GM21576 (cell line): ENCODE data around the gene STK17B.

Source experiments
- ATAC-seq: cut with Tn5 transposase; IDR thresholded peaks from one replicate; pipeline ENCODE4 v1.9.1; 2021; ENCODE audit warnings: mild to moderate bottlenecking, moderate library complexity; ENCODE audit not compliant: unreplicated experiment

STK17B gene

DNA sequence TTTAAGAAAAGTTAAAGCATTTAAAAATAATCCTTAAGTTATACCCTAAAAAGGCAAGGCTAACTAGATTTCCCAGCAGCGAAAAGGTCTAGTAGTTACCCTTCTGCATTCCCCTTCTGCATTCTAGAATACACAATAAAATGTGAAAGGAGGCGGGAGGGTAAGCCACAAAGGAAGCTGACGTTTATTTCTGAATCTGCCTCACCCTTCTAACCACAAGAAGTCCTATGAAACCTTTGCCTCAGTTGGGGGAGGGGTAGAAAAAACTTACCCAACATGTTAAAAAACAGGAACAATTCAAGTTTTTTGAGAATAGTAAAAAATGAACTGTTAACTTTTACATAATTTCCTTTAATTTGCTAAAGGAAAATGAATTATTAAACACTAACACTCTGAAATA is 11.3 kb downstream of the STK17B start:
- peak; percentile 78 for ATAC-seq

DNA sequence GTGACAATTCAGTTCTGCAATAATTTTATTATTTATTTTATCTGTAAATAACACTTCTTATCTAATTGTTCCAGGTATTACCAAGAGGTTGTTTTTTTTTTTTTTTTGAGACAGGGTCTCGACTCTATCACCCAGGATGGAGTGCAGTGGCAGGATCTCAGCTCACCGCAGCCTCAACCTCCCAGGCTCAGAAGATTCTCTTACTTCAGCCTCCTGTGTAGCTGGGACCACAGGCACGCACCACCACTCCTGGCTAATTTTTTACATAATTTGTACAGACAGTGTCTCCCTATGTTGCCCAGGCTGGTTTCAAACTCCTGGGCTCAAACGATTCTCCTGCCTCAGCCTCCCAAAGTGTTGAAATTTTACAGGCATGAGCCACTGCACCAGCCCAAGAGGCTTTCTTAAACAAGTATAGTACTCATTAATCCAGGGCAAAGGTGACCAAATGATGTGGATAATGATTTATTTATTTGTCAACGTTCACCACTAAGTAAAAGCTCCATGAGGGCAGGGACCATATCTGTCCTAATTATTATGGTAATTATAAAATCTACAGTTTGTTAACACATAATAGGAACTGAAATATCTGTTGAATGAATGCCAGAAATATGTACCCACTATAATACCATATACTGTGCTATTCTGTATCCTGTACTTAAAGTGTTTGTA is 12.0 kb downstream of the STK17B start:
- no peak for ATAC-seq

DNA sequence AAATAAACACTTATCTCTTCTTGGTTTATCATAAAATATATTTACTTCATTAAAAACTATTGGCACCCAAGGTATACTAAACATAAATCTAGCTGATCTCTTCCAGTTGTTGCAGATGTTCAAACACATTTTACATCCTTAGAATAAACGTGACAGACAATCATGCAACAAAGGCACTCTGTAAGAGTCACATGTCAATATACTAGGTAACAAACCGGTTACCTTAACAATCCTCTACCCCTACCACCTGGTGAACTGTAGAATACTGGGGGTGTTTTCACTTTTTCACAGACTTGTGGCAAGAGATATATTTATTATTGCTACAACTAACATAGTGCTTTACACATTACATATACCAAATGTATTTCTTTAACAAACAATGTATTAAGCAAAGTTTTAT is 15.8 kb downstream of the STK17B start:
- ATAC-seq, result no peak

DNA sequence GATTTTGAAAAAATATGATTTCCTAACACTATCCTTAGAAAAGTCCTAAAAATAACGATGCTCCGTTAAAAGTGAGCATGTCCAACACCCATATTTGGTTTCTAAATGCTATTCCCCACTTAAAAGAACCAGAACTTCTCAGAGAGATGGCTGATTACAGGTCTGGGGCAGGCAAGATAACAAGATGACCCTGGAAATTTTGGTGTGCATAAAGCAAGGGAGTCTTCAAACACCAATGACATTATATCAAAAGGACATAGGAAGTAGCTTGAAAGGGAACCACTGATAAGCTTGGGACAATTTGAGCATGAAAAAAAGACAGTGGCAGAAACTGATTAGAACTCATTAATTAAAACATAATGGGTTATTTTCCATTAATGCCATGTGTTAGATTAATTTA is 17.9 kb downstream of the STK17B start:
- no peak for ATAC-seq

DNA sequence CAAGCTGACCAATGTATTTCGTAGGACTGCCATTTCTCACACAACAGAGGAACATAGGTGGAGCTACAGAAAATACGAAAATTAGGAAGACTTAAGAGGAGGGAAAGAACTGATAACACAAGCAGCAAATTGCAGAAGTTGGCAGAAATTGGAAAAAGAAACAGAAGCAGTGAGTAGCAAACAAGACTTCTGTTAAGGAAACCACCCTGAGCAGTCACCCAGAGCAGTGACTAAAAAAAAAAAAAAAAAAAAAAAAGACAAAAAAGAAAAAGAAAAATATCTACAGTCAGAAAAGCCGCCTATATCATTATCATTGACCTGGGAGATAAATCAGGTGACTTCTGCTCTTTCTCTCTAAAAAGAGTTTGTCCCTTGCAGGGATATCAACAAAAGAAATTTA is 21.4 kb downstream of the STK17B start:
- peak; percentile 58 for ATAC-seq

DNA sequence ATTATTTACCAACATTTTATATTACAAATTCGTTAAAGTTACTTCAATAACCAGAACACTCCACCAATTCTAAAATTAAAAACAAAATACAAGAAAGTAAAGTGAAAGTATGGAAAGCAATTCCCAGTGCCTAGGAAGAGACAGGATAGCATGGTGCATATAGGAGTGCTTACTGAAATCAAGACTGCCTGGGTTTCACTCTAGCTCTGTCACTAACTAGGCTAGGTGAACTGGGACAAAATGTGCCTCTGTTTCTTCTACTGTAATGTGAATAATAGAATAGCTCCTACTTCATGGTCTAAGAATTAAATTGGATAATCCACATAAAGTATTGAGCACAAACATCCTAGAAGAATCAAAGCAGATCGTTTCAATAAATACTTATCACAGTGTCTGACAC is 22.6 kb downstream of the STK17B start:
- no peak for ATAC-seq

DNA sequence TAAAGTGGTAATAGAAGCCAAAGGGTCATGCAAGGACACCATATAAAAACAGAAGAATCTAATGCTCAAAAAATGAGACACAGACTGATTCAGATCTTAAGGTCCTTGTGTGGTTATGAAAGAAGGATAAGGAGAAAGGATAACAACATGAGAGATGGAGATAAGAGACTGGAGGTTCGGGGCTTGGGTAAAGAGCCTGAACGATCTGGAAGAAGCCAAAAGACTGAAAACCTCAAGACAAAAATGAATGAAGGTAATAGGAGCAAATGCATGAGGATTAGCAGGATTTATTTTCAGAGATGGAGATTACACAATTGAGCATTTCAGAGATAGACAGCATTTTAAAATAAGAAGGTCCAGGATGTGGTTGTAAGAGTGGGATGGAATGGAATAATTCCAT is 26.1 kb downstream of the STK17B start:
- ATAC-seq, result no peak

DNA sequence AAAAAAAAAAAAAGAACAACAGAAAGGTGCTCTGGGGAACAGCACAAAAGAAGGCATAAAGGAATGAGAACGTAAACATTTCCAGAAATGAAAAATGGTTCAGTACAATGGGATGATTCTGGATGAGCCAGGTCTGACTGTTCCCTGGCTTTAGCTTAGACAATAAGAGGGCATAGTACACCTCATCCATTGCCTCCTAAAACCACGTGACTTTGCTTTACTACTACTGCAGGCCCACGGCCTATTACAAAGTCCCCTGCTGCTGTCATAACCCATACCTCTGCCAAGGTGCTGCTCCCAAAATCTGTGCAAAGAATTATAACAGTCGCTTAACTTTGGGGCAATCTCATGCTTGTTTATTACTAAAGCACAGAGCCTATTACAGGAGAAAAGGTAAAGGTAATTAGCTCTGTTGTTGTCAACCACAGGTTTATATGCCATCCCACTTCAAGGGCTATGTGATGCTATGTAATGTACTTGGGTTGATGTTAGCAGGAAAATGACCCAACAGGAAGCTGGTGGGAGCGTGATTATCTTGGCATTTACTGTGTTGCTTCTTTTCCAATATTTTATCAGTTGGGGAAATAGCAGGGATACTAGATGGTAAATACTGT is 26.8 kb downstream of the STK17B start:
- ATAC-seq, result no peak

DNA sequence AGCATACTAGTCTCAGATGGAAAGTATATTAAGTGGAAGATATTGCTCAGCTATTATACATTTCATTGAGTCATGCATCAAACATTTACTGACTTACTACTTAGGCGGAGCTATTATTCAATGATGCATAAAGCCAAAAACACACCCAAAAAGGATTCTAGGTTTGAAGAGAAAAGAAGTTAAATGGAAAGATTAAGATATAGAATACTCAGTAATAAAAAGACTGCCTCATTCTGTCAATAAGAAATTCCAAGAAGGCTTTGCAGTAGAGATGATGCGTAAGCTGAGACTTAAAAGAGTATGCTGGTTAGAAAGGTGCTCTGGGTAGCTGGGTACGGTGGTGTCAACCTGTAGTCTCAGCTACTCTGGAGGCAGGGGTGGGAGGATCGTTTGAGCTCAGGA is 27.6 kb downstream of the STK17B start:
- no peak for ATAC-seq

DNA sequence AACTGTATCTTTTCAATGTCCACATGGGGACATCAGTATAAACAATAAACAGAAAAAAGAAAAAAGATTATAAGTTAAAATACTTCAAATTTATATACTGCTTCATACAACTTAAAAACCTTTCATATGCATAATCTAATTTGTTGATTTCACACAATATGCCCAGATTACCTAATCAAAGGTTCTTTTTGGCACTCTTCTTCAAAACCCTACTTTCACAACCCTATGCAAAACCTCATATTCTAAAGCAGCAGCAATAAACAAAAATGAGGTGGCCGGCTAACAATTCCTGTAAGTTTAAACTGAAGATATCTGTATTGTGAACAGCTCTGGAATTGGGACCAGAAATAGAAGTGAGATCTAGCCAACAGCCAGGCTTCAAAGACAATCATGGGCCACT is 28.6 kb downstream of the STK17B start:
- no peak for ATAC-seq

DNA sequence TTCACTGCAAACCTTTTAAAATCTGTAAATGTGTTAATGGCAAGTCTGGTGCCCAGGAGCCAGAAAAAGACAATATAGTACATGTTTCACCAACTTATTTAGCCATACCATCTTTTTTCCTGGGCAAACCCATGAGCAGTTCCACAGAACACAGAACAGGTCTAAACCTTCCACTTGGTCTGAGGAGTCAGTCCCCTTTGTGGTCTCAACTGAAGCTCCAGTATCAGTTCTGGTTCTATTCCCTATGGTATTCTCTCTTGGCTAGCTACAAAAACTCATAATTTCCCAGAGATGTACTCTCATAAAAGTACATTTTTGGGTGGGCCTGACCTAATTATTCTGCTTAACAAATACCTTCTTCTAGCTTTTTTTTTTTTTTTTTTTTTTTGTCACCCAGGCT is 31.2 kb downstream of the STK17B start:
- no peak for ATAC-seq

DNA sequence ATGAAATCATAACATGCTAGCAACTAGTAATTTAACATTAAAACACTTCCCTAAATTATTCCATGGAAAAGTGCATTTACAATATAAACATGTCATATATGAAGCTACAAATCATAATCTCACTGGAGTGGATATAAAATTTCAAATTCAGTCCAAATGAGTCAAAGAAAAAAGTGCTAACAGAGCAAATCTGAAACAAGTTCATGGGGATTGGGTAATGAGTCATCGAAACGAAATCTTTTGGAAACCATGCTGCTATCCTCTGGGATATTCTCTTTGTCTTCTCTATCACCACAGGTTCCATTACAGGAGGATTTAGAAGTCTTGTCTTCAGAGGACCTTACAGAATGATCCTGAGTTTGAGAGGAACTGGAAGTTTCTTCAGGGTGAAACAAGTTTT is 34.1 kb downstream of the STK17B start:
- no peak for ATAC-seq

DNA sequence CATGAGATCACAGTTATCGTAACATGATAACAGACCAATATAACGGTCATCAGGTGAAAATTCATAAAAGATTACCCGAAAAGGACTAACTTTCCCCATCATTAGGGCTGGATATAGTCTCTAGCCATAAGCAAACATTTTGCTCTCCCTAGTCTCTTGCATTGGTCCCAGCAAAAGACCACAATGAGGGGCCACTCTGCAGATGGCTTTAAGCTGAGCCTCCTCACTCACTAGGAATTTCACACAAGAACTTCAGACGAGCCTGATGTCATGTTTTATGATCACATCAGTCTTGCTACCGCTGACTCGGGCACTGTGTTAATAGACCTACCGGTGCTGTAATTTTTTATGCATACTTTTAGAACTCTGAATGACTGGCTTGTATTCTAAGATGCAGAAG is 35.2 kb downstream of the STK17B start:
- no peak for ATAC-seq

DNA sequence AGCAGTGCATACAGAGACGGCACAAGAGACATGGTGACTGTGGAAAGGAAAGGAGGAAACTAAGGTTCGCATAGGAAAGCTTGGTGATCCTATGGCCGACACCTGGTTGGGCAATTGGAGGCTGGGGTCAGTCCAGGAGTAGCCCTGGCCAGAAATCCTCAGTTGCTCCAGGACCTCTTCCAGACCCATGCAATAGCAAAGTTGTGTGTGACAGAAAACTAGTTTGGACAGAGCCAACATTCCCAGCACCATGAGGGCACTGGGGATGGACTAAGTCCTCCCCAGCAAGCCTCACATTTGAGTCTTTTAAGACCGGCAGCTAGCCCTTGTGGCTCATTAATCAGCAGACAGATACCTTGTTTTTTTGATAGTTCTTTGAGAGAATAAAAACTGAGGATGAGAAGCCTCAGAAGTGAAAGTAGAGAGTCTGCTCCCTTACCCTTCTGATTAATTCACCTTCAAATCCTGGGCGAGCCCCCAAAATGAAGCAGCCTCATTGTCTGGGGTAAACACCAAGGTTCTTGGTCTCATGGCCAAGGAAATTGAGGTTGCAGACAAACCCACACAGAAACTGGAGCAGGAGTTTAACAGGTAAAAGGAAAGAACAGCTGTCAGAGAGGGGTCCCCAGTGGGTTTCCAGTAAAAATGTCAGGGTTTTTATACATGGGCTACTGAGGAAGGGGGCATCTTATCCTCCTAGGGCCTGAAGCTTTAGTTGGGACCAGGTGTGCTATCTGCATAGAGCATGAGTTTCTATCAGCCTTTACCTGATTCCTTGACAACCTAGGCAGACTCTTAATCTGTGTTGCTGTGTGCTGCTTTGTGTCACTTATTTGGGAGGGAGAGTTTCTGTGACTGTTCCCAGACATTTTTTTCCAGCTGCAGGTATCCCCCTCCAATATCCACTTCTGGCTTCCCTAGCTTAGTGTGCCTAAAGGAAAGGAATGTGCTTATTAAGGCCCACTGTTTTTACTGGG is 39.1 kb downstream of the STK17B start:
- peak; percentile 35 for ATAC-seq

DNA sequence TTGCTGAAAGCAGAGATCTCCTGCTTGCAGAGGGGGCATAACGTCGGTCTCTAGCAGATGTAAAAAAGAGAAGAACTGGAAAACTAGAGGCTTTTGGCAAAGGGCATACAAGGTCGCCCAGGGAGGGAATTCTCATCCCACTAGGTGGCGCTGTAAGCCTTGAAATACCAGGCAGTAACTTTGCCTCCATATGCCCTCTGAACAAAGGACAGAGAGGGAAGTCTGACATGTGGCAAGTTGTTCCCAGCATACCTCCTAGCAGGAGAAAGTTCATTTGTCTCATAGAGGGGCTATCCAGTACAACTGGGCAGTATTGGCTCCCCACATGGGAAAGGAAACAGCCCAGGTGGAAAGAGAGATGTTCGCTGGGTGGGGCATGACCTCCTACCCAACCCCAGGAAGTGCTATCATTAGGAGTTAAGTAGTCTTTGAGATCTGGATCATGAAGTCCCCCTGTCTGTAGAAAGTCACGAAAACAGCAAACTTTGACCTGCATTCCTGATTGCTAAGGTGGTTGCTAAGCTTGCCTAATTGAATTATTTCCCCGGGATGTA is 39.9 kb downstream of the STK17B start:
- ATAC-seq, result no peak

DNA sequence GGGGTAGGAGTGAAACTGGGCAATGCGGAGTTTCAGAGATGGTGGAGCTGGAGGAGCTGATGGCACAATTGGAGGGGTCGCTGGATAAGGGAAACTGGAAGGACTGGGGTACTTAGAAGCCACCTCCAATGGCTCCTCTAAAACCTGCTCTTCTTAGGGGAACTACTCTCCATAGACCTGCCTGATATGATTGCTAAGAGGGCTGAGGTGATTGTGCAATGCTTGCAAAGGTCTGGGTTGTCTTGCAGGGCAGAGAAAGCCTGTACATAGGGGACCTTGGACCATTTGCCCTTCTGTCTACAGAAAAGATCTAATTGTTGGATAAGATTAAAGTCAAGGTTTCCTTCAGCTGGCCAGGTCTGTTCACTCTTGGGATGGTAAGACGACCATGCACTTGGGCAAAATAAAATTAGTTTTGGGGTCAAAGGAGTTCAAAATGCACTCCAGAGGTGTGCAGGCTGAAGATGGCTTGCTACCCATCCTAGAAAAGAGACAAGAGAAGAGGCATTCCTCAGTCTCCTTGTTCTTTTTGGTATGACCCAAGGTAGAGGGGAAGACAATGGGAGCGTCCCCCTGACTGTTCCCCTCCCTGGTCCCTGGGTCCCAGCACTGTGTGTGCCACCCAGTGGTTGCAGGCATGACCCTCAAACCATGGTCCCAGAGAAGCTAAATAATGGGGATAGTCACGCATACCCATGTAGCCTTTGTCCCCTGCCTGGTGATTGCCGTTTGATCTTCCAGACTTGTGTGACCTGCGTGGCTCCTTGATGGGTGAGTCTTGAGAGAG is 41.1 kb downstream of the STK17B start:
- no peak for ATAC-seq

DNA sequence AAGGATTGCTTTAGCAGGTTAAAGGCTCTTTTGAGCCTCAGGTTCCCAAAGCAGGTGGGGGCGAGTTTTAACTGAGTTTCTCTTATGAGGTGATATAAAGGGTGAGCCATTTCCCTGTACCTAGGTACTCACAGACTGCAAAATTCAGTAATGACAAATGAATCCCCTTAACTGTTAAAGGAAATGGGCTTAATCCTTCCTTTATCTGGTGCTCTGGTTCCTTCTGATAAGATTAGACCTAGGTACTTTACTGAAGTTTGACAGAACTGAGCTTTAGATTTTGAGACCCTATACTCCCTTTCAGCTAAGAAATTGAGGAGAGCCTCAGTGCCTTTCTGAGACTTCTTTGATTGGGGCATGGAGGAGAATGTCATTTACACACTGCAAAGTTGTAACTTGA is 42.6 kb downstream of the STK17B start:
- no peak for ATAC-seq

DNA sequence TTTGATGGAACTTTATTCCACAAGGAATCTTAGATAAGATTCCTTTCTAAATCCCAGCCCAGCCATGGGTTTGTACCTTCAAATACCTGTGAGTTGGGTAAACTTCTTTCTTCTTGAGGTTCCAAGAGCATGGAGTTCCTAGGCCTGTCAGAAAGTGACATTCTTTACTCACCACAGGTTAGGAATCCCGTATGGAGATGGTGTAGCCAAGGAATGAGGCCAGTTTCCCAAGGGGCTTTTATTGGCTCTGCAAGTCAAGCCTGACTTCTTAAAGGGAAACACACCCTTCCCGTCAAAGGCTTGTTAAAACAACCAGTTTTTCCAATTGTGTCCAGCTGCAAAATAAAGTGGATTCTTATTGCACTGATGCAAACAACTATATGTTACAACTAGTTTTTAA is 45.8 kb downstream of the STK17B start:
- ATAC-seq, result no peak

DNA sequence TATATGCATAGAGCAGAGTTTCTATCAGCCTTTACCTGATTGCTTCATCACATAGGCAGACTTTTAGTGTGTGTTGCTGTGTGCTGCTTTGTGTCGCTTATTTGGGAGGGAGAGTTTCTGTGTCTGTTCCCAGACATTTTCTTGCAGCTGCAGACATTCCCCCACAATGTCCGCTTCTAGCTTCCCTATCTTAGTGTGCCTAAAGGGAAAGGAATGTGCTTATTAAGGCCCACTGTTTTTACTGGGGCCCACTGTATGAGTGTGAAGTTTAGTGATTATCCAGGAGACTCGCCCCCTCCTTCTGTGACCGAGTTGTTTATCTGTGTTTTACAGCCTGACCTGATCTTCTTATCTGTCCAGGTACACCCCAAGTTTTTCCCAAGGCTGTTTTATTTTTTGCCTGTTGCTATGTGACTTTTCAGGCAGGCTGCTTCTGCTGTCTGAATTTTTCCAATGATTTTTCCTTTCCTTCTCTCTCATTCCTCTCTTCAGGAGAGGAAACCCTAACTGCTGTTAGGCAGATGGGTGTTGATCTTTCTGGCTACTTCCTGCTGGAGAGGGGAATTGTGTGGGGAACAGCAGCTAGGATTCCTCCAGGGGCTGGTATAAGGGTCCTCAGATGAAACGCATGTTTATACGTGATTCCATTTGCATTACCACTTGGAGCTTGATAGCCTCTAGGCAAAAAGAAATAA is 47.6 kb downstream of the STK17B start:
- ATAC-seq, result no peak

DNA sequence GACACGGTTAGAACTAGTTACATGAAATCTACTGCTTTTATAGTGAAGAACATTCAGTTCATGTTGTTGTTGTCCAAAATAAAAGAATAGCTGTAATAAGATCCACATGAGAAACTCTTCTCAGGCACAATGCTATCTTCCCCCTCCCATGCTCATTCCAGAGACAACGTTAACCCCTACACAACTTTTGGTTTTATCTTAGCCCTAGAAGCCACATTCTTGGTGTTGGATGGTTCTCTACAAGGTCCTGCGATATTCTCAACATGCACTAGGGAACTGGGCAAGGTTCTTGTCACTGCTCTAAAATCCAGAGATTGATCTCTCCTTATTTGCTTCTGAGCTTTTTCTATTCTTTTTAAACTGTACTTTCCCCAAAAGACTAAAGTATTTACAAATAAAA is 51.5 kb downstream of the STK17B start:
- ATAC-seq, result no peak
